ENCODE results near the gene PRSS36. TPM values are rescaled to one million over a fixed set of nuclear protein-coding genes. Genes with fewer than 3 reads are reported as not detected.

Gene PRSS36
- total and polyA plus RNA-seq, 9 of the 15 experiments (the other 6 are each of a cell fraction or from before 2014, with no cell fraction given), result 0.09 to 1.2 (median 0.54) TPM; not detected in 2

DNA sequence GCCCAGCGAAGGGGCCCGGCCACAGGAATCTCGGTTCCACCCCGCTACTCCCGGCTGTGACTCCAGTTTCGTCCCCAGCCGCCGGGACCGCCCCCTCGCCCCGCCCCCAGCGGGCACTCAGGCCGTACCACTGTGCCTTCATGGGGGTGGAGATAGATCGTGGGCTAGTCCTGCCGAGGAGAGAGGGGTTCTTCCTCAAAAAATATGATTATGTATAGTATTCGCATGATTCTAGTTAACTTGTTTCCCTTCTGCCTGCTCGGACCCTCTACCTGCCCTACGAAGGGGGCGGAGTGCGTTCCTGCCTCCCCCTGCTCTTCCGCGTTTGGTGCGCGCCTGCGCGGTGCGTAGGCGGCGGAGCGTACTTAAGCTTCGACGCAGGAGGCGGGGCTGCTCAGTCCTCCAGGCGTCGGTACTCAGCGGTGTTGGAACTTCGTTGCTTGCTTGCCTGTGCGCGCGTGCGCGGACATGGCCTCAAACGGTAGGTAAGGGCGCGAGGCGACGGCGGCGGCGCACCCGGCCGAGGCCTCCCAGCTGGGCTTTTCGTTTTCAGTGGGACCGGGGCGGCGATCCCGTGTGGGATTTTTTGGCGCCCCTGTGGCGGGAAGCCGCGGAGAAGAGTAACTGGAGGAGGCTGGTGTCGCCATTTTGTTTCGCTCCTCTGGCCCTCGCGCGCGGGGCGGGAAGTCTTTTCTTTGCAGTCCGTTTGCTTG is 30.0 kb upstream of the PRSS36 start, which contains the start of gene FUS (continued):
- peak; percentile 78 to 89; a peak in 2 of 4 replicates for TF ChIP-seq SIN3A (IDR thresholded peaks at IDR 0.05; ENCODE audit: borderline replicate concordance in 2 of 2, control insufficient read depth in 1 of 2, low read depth in 2 of 2, low read length in 2 of 2)
- TF ChIP-seq PRMT5 (CRISPR knock-in tag; IDR thresholded peaks at IDR 0.05), result no peak
- TF ChIP-seq HMBOX1 (IDR thresholded peaks at IDR 0.05), result no peak
- no peak for TF ChIP-seq RERE (CRISPR knock-in tag; IDR thresholded peaks at IDR 0.05; ENCODE audit: borderline replicate concordance)
- TF ChIP-seq ZNF511 (CRISPR knock-in tag; IDR thresholded peaks at IDR 0.05), result peak; percentile 96
- TF ChIP-seq PYGO2 (tag; IDR thresholded peaks at IDR 0.05), result no peak
- TF ChIP-seq ZNF444 (CRISPR knock-in tag; IDR thresholded peaks at IDR 0.05), result no peak
- peak; percentile 79 for TF ChIP-seq RBBP5 (IDR thresholded peaks at IDR 0.05; ENCODE audit: borderline replicate concordance, insufficient read depth, low read length, poor library complexity, severe bottlenecking)
- peak; percentile 51; the same call in 1 of the 2 replicates for TF ChIP-seq ZNF224 (CRISPR knock-in tag; IDR thresholded peaks at IDR 0.05)
- peak; percentile 63 for TF ChIP-seq ZNF436 (CRISPR knock-in tag; IDR thresholded peaks at IDR 0.05)
- TF ChIP-seq PTTG1 (tag; IDR thresholded peaks at IDR 0.05; ENCODE audit: low read depth), result no peak
- peak; percentile 93 for TF ChIP-seq CXXC5 (CRISPR knock-in tag; IDR thresholded peaks at IDR 0.05)
- TF ChIP-seq ILK (tag; IDR thresholded peaks at IDR 0.05; ENCODE audit: borderline replicate concordance, low read depth), result no peak
- peak; percentile 57; the same call in 1 of the 2 replicates for TF ChIP-seq ZNF133 (CRISPR knock-in tag; IDR thresholded peaks at IDR 0.05)
- TF ChIP-seq BRD9 (IDR thresholded peaks at IDR 0.05; ENCODE audit: low read depth, partially characterized antibody), result peak; percentile 26
- no peak for TF ChIP-seq PURB (CRISPR knock-in tag; IDR thresholded peaks at IDR 0.05; ENCODE audit: low read depth)
- peak; percentile 97 for TF ChIP-seq CBX1 (IDR thresholded peaks at IDR 0.05; ENCODE audit: low read depth)
- TF ChIP-seq GABPA (tag; conservative IDR thresholded peaks at IDR 0.05; ENCODE audit: low read depth), result peak; percentile 2; the same call in 1 of the 2 replicates
- no peak for TF ChIP-seq SREBF2 (CRISPR knock-in tag; IDR thresholded peaks at IDR 0.05)
- no peak for TF ChIP-seq NCOA4 (IDR thresholded peaks at IDR 0.05; ENCODE audit: partially characterized antibody)
- no peak; the same call in 1 of the 2 replicates for TF ChIP-seq LCOR (CRISPR knock-in tag; IDR thresholded peaks at IDR 0.05)

Measured in K562 (cell line).